Bronchial epithelial cell (primary cell): ENCODE results near the gene HRH3. TPM values are rescaled to one million over a fixed set of nuclear protein-coding genes. Genes with fewer than 3 reads are reported as not detected.

Experiments used
- DNase-seq: peaks from one replicate; pipeline ENCODE4 v3.0.0-alpha.2; 2010; ENCODE audit warnings: low read depth
- FAIRE-seq: peaks from 2 replicates; lab custom pipeline; 2011; peaks lifted over from hg19 to GRCh38; lab: Jason Lieb, UNC
- H3K27me3 ChIP-seq: 2 replicates; pipeline ENCODE4 v1.5.1; 2011; ENCODE audit warnings: low read length; ENCODE audit not compliant: control insufficient read depth, insufficient read depth
- H3K36me3 ChIP-seq: 2 replicates; pipeline ENCODE4 v1.5.1; 2011; ENCODE audit warnings: low read length; ENCODE audit not compliant: control insufficient read depth, insufficient read depth
- H3K4me3 ChIP-seq: 2 replicates; pipeline ENCODE4 v1.5.1; 2011; ENCODE audit warnings: mild to moderate bottlenecking, low read depth, low read length, control low read depth
- CTCF ChIP-seq: IDR thresholded peaks from 2 replicates; pipeline ENCODE4 v1.5.1; 2011; ENCODE audit warnings: mild to moderate bottlenecking, moderate library complexity, low read length, control low read depth, inconsistent platforms; ENCODE audit not compliant: insufficient read depth, severe bottlenecking
- total RNA-seq: library from RNA; depleted of rRNA; stranded (reverse); fragments of >200 nt; gene quantifications from 2 replicates; pipeline ENCODE4 v1.2.1, GENCODE V29; 2014

HRH3 gene
- total RNA-seq, 1 donor from 2014 or later: not detected

- DNase-seq: no peak
- Histone ChIP-seq H3K27me3 (peaks cover 32% of the 10 kb centered on the region), H3K36me3 (no peaks in the 10 kb centered on the region), H3K4me3 (no peak overlapping the region)
- no peak for FAIRE-seq
- TF ChIP-seq CTCF: no peak
These were observed 2.3 kb upstream of the HRH3 start for GRCh38 chr20:62222266-62222850.

- Histone ChIP-seq H3K27me3 (peaks cover 35% of the 10 kb centered on the region), H3K36me3 (no peaks in the 10 kb centered on the region), H3K4me3 (no peak overlapping the region)
- FAIRE-seq: no peak
- no peak for DNase-seq
- no peak for TF ChIP-seq CTCF
These were observed 839 bp upstream of the HRH3 start for GRCh38 chr20:62220666-62221568.

- H3K36me3 ChIP-seq: no peaks in the 10 kb centered on the region
- peaks cover 35% of the 10 kb centered on the region for H3K27me3 ChIP-seq
- FAIRE-seq: no peak
- DNase-seq: no peak
- no peak for TF ChIP-seq CTCF
- no peak overlapping the region for H3K4me3 ChIP-seq
These were observed 732 bp downstream of the HRH3 start for GRCh38 chr20:62219101-62219991.

GRCh38 chr20:62217913-62218773, 1.9 kb downstream of the HRH3 start:
- no peak for TF ChIP-seq CTCF
- H3K27me3 ChIP-seq: peaks cover 39% of the 10 kb centered on the region
- DNase-seq: no peak

More at GRCh38 chr20:62217913-62218773, 1.9 kb downstream of the HRH3 start:
- Histone ChIP-seq H3K36me3 (no peaks in the 10 kb centered on the region), H3K4me3 (no peak overlapping the region)
- no peak for FAIRE-seq
